Endodermal cell (in vitro differentiated cells): ENCODE results near the gene HDAC5. TPM values are rescaled to one million over a fixed set of nuclear protein-coding genes. Genes with fewer than 3 reads are reported as not detected.

Experiments
- DNase-seq: peaks from one replicate; pipeline ENCODE4 v3.0.0-alpha.2; 2017
- H3K27ac ChIP-seq: 2 replicates; pipeline ENCODE4 v1.5.1; 2013; ENCODE audit warnings: mild to moderate bottlenecking, low read depth, low read length, moderate library complexity
- H3K27me3 ChIP-seq: 2 replicates; pipeline ENCODE4 v1.6.1; 2013; ENCODE audit warnings: mild to moderate bottlenecking, low read length, moderate library complexity; ENCODE audit not compliant: insufficient read depth, control insufficient read depth, poor library complexity, severe bottlenecking
- H3K36me3 ChIP-seq: 2 replicates; pipeline ENCODE4 v1.7.0; 2013; ENCODE audit warnings: mild to moderate bottlenecking, low read length, moderate library complexity; ENCODE audit not compliant: control insufficient read depth, insufficient read depth
- H3K4me1 ChIP-seq: one replicate; pipeline ENCODE4 v1.7.0; 2013; ENCODE audit warnings: low read length; ENCODE audit not compliant: control insufficient read depth, insufficient read depth
- H3K4me3 ChIP-seq: 2 replicates; pipeline ENCODE4 v1.5.1; 2013; ENCODE audit warnings: mild to moderate bottlenecking, low read length, moderate library complexity
- H3K9ac ChIP-seq: 2 replicates; pipeline ENCODE4 v1.6.1; 2013; ENCODE audit warnings: mild to moderate bottlenecking, low read length, moderate library complexity; ENCODE audit not compliant: poor library complexity, severe bottlenecking; ENCODE audit errors: extremely low read depth
- H3K9me3 ChIP-seq: 2 replicates; pipeline ENCODE4 v1.6.1; 2013; ENCODE audit warnings: mild to moderate bottlenecking, low read length, moderate library complexity; ENCODE audit not compliant: control insufficient read depth
- H3K27ac Mint-ChIP-seq: 2 replicates; pipeline ENCODE4 v1.8.0; 2020; ENCODE audit warnings: mixed read lengths
- H3K27me3 Mint-ChIP-seq: 2 replicates; pipeline ENCODE4 v1.8.0; 2021; ENCODE audit warnings: mild to moderate bottlenecking, mixed read lengths; ENCODE audit not compliant: insufficient read depth
- H3K36me3 Mint-ChIP-seq: 2 replicates; pipeline ENCODE4 v1.8.0; 2020; ENCODE audit warnings: low read depth, mixed read lengths
- H3K4me1 Mint-ChIP-seq: 2 replicates; pipeline ENCODE4 v1.8.0; 2020; ENCODE audit warnings: mixed read lengths
- H3K4me3 Mint-ChIP-seq: 2 replicates; pipeline ENCODE4 v1.8.0; 2020; ENCODE audit warnings: mild to moderate bottlenecking, moderate library complexity, mixed read lengths
- H3K9me3 Mint-ChIP-seq: 2 replicates; pipeline ENCODE4 v1.8.0; 2020; ENCODE audit warnings: mild to moderate bottlenecking, mixed read lengths
- CTCF ChIP-seq: fragments of 200-600 bp; sonication (generic); conservative IDR thresholded peaks from 2 replicates; pipeline ENCODE4 v1.5.0; 2021; ENCODE audit warnings: antibody characterized with exemption, mild to moderate bottlenecking
- WGBS, 2 experiments: methylation state at CpG; one replicate each; pipeline versions ENCODE4 v1.1.5 to v1.1.7; 2013; ENCODE audit warnings: missing lambda C conversion rate in 2 of 2, mixed read lengths in 1 of 2; ENCODE audit not compliant: insufficient coverage in 1 of 2, insufficient read length in 1 of 2; 5-methylcytosine and 5-hydroxymethylcytosine counted together
- total RNA-seq, 2 donors: library from RNA; stranded (reverse); fragmentation: NEBNext Ultra II Directional in 1 of 2; extraction: Animal tissue kit (Norgen Biotek cat#: 25700) in 1 of 2; gene quantifications; 2 replicates in 1 of 2; 3 replicates in 1 of 2; pipeline ENCODE4 v1.2.1, GENCODE V29; 2021

Gene HDAC5
- total RNA-seq, 2 donors from 2014 or later = 36.9 to 64.6 TPM

- Histone ChIP-seq H3K27ac (no peak overlapping the region), H3K9me3 (no peaks in the 10 kb centered on the region), H3K4me3 (no peak overlapping the region), H3K9ac (no peak overlapping the region), H3K27me3 (no peaks in the 10 kb centered on the region), H3K36me3 (peaks cover 21% of the 10 kb centered on the region), H3K4me1 (peaks cover 14% of the 10 kb centered on the region)
- Mint-ChIP-seq H3K4me1 (peaks cover 38% of the 10 kb centered on the region), H3K36me3 (peaks cover 12% of the 10 kb centered on the region), H3K27ac (peak overlapping the region; percentile 89), H3K4me3 (no peak overlapping the region), H3K9me3 (no peaks in the 10 kb centered on the region), H3K27me3 (no peaks in the 10 kb centered on the region)
- 90 to 93% methylated on average over 5 of the region's 5 CpGs for WGBS, 2 experiments
- DNase-seq = no peak
- TF ChIP-seq CTCF = no peak
Observed at GRCh38 chr17:44119062-44119461, 4.4 kb downstream of the HDAC5 start.

- H3K4me3 ChIP-seq = no peak overlapping the region
- DNase-seq = peak; percentile 75
- Mint-ChIP-seq H3K4me1 (peaks cover 36% of the 10 kb centered on the region), H3K9me3 (no peaks in the 10 kb centered on the region), H3K4me3 (no peak overlapping the region), H3K36me3 (peaks cover 17% of the 10 kb centered on the region), H3K27ac (peak overlapping the region; percentile 89), H3K27me3 (no peaks in the 10 kb centered on the region)
- H3K36me3 ChIP-seq = peaks cover 26% of the 10 kb centered on the region
- H3K27me3 ChIP-seq = no peaks in the 10 kb centered on the region
- H3K9ac ChIP-seq = no peak overlapping the region
- WGBS, 2 experiments = 70 to 86% methylated on average over 8 to 10 of the region's 10 CpGs
- H3K27ac ChIP-seq = no peak overlapping the region
- H3K9me3 ChIP-seq = no peaks in the 10 kb centered on the region
- TF ChIP-seq CTCF = no peak
- peaks cover 14% of the 10 kb centered on the region for H3K4me1 ChIP-seq
Observed at GRCh38 chr17:44118427-44119050, 4.9 kb downstream of the HDAC5 start.

- H3K4me1 Mint-ChIP-seq = peaks cover 35% of the 10 kb centered on the region
- H3K36me3 ChIP-seq = peaks cover 27% of the 10 kb centered on the region
- no peaks in the 10 kb centered on the region for H3K27me3 Mint-ChIP-seq
- no peak overlapping the region for H3K4me3 ChIP-seq
- peaks cover 20% of the 10 kb centered on the region for H3K36me3 Mint-ChIP-seq
- peaks cover 14% of the 10 kb centered on the region for H3K4me1 ChIP-seq
- H3K27me3 ChIP-seq = no peaks in the 10 kb centered on the region
- no peak for TF ChIP-seq CTCF
- no peaks in the 10 kb centered on the region for H3K9me3 Mint-ChIP-seq
- peak overlapping the region; percentile 48 for H3K27ac Mint-ChIP-seq
- peak; percentile 64 for DNase-seq
- no peak overlapping the region for H3K9ac ChIP-seq
- 74 to 85% methylated on average over 10 to 18 of the region's 18 CpGs for WGBS, 2 experiments
- H3K27ac ChIP-seq = no peak overlapping the region
- no peaks in the 10 kb centered on the region for H3K9me3 ChIP-seq
- H3K4me3 Mint-ChIP-seq = no peak overlapping the region
Observed at GRCh38 chr17:44117351-44117750, 6.1 kb downstream of the HDAC5 start.
